Measurements from ENCODE around the gene CDA.
A peak's percentile ranks its signal among the peaks of the same experiment; 100 is the strongest.

Gene CDA

GRCh38 chr1:20658166-20658915 is 69.4 kb downstream of the CDA start:
- DNase-seq, result no peak

DNA sequence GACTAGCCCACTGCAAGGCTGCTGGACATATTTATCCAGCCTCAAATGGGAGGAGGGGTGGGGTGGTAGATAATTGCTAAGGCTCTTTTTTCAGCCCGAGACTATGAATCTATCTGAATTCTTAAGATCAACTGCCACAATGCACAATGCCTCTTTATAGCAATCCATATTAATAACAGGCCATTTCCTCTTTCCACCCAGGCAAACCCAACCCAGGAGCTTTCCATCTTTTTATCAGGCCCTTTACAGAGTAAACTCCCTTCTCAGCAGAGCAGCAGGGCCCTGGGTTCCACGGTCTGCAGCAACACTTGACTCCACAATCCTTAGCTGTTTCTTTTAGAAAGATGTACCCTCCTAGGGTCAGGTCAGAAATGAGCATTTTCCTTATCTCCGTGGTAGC is 71.5 kb downstream of the CDA start:
- DNase-seq, result no peak

DNA sequence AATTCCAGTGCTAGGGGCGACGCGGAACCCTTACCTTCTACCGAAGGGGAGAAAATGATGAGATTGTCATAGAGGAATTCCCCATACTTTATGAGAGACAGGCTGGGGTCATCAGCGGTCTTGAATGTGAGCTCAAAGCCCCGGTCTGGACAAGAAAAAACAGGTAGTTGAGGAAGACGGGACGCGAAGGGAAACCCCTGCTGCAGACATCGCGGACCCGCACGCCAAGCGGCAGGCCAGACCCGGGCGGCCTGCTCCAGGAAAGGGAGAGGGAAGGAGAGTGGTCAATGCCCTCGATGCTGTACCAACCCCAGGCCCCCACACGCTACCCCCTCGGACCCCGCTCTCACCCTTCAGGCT is 71.9 kb downstream of the CDA start:
- peak; percentile 29 for DNase-seq

GRCh38 chr1:20661207-20662109 is 72.6 kb downstream of the CDA start, which contains the start of gene DDOST:
Gene DDOST, minus strand, starts transcription at chr1:20661369. Its CDS starts 19 bp downstream, at chr1:20661350.
- DNase-seq, result peak; percentile 97

GRCh38 chr1:20662110-20662475 is 73.2 kb downstream of the CDA start:
- no peak for DNase-seq

DNA sequence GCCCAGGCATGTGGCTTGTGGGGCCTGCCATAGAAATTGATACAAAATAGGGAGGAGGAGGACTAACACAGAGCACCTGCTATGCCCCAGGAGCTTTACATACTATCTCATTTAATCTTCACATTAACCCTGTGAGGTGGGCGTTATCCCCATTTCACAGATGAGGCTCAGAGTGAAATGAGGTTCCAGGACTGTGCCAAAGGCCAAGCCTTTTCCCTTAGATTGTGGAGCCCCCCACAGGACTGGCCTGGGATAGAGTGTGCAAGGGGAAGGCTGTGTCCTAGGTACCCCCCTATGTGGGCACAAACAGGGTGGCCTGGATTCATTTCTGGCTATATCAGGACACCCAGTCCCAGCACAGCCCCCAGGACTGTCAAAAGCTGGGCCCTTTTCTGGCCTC is 74.5 kb downstream of the CDA start:
- DNase-seq, result no peak

DNA sequence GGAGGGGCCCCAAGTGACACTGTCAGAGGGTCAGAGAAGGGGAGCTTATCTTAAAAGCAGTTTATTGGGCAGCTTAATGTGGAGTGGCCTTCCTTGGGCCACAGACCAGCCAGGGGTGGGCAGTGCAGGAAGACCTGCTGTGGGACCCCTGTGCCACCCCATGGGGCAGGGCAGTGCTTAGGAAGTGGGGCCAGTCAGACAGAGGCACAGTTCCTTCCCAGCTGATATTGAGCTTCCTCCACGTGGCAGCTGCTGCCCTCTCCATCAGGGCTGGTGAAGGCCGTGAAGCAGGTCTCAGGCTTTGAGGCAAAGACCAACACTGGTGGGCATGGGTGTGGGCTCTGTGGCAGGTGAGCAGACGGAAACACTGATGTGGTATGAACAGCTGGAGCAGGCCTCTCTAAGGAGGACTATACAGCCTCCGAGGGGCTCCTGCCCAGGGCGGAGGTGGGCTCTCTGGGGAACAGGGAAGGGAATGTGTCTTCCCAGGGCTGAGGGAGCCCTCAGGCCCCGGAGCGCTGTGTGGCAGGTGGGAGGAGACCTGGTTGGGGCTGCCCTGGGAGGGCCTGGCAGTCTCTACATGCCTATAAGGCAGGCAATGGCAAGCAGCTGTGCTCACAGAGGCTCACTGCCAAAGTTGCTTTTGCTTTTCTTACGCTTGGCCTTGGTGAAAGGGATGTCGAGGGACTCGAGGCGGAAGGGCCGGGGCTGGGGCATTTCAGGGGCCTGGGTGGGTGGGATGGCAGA is 75.2 kb downstream of the CDA start:
- no peak for DNase-seq

DNA sequence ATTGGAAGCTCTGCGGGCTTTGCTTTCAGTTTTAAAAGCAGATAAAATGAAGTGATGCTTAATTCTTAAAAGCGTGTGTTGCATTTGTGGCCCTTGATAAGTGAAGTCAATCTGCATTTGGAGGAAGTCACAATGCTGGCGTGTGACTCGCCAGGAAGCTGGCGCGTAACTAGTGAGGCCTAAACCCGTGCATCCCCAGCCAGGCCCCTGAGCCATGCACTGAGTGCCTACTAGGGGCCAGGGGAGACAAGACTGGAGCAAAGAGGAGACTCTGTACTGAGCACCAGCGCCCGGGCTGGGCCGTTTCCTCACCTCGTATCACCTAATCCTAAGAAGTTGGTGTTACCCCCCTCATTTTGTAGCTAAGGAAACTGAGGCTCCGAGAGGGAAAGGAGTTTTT is 76.8 kb downstream of the CDA start:
- no peak for DNase-seq

GRCh38 chr1:20666146-20666545 is 77.2 kb downstream of the CDA start:
- DNase-seq, result no peak

GRCh38 chr1:20666804-20667203 is 77.9 kb downstream of the CDA start:
- no peak for DNase-seq

All from CD4-positive, alpha-beta T cell treated with Interleukin-17A for 1 hour (primary cell).